ENCODE results near the gene ABCB1. TPM values are rescaled to one million over a fixed set of nuclear protein-coding genes. Genes with fewer than 3 reads are reported as not detected.
A peak's percentile ranks its signal among the peaks of the same experiment; 100 is the strongest.

Gene ABCB1
- polyA plus RNA-seq, 1 donor (not counting 4 experiments of a cell fraction or from before 2014, with no cell fraction given): 0.13 TPM

DNA sequence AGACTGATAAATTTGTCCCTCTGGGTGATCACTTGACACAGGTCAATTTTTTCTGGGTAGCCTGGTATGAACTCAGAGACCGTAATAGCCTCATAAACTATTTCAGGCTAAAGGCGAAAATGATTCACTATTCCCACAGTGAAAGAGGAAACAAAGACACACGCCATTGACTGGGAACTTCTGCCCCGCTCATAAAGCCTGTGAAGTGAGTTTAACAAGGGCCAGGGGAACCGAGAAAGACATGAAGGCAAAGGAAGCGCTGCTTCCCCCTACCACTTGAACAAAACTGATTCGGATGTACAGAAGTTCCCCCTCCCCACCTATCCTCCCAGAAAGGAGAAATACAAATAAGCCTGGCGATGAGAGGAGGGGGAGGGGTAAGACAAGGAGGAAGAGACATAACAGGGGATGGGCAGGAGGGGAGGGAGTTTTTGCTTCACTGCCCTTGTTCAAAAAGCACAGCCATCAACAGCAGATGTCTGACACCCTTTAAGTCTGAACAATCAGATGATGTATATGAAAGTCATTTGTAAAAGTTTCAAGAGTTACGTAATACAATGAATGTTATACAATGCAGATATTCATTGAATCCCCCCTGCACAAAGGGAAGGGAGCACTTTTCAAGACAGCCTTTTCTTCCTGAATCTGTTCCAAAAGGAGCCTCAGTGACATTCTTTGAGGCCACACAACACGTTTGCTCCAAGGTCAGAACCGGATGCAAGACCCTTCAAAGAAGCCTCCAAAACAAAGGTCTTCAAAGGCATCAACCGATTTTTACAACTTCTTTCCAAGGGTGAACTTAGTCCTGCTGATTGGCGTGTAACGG, 125.9 kb downstream of the ABCB1 start:
- no peak overlapping the region for H2AFZ ChIP-seq (ENCODE audit: control insufficient read depth, low read length)
- TF ChIP-seq EZH2 (IDR thresholded peaks at IDR 0.05; ENCODE audit: low read length): peak; percentile 92
- TF ChIP-seq, protein P1, sequence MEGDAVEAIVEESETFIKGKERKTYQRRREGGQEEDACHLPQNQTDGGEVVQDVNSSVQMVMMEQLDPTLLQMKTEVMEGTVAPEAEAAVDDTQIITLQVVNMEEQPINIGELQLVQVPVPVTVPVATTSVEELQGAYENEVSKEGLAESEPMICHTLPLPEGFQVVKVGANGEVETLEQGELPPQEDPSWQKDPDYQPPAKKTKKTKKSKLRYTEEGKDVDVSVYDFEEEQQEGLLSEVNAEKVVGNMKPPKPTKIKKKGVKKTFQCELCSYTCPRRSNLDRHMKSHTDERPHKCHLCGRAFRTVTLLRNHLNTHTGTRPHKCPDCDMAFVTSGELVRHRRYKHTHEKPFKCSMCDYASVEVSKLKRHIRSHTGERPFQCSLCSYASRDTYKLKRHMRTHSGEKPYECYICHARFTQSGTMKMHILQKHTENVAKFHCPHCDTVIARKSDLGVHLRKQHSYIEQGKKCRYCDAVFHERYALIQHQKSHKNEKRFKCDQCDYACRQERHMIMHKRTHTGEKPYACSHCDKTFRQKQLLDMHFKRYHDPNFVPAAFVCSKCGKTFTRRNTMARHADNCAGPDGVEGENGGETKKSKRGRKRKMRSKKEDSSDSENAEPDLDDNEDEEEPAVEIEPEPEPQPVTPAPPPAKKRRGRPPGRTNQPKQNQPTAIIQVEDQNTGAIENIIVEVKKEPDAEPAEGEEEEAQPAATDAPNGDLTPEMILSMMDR (optimal IDR thresholded peaks at IDR 0.05 in 1 of 3, IDR thresholded peaks at IDR 0.05 in 1 of 3, conservative IDR thresholded peaks at IDR 0.05 in 1 of 3; ENCODE audit: extremely low read depth in 1 of 3, insufficient read depth in 2 of 3, low read length in 3 of 3): no peak
- H3K36me3 ChIP-seq (ENCODE audit: control insufficient read depth in 2 of 2, extremely low read depth in 1 of 2, insufficient read depth in 2 of 2, low read length in 2 of 2): no peaks in the 10 kb centered on the region
- no peak overlapping the region for H3K4me3 ChIP-seq (ENCODE audit: control insufficient read depth in 2 of 3, extremely low read depth in 1 of 3, insufficient read depth in 2 of 3, low read depth in 1 of 3, low read length in 3 of 3)
- peaks cover 23% of the 10 kb centered on the region for H3K27me3 ChIP-seq (ENCODE audit: control insufficient read depth, extremely low read depth, insufficient read depth, low read length)
- H3K4me2 ChIP-seq (ENCODE audit: control insufficient read depth, extremely low read depth, insufficient read depth, low read depth, low read length): no peak overlapping the region
- H3K4me1 ChIP-seq (ENCODE audit: control insufficient read depth, extremely low read depth, insufficient read depth, low read length): no peaks in the 10 kb centered on the region
- H3K9me1 ChIP-seq (ENCODE audit: control insufficient read depth, extremely low read depth, insufficient read depth, low read length): no peaks in the 10 kb centered on the region
- H3K27ac ChIP-seq (ENCODE audit: control insufficient read depth, insufficient read depth, low read length): no peak overlapping the region
- H4K20me1 ChIP-seq (ENCODE audit: control insufficient read depth, extremely low read depth, insufficient read depth, low read length): no peaks in the 10 kb centered on the region
- no peak overlapping the region for H3K9ac ChIP-seq (ENCODE audit: control insufficient read depth, extremely low read depth, insufficient read depth, low read length)
- no peaks in the 10 kb centered on the region for H3K79me2 ChIP-seq (ENCODE audit: control insufficient read depth, insufficient read depth, low read length)
- dilution Hi-C loops (cut with MboI; ENCODE audit: extremely low pct_ligation_motif_present, low sequenced_read_pairs): no loop called here
- DNase-seq (ENCODE audit: low read depth, low spot score) (no peak), FAIRE-seq (no peak)
- no peaks in the 10 kb centered on the region for H3K9me3 ChIP-seq (ENCODE audit: control insufficient read depth, low read depth, low read length)

DNA sequence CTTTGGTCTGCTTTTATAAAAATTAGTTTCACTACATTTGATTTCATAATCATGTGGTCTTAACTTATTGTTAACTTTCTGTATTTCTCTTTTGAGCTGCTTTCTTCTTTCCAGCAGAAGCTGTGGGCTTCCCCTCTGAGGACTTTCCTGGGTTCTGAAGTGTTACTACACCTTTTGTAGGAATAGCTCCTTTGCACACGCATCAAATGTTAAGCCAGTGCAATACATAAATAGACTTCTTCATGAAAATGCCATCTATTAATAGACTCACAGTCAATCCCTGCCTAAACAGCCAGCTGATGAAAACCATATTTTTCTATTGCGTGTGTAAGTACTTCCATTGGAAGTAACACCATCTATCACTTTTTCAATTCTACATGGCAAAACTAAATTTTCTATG, 126.7 kb downstream of the ABCB1 start:
- FAIRE-seq: no peak
- H3K27ac ChIP-seq (ENCODE audit: control insufficient read depth, insufficient read depth, low read length): no peak overlapping the region
- H3K4me3 ChIP-seq (ENCODE audit: control insufficient read depth in 2 of 3, extremely low read depth in 1 of 3, insufficient read depth in 2 of 3, low read depth in 1 of 3, low read length in 3 of 3): no peak overlapping the region
- H3K36me3 ChIP-seq (ENCODE audit: control insufficient read depth in 2 of 2, extremely low read depth in 1 of 2, insufficient read depth in 2 of 2, low read length in 2 of 2): no peaks in the 10 kb centered on the region
- no peaks in the 10 kb centered on the region for H3K9me1 ChIP-seq (ENCODE audit: control insufficient read depth, extremely low read depth, insufficient read depth, low read length)
- H4K20me1 ChIP-seq (ENCODE audit: control insufficient read depth, extremely low read depth, insufficient read depth, low read length): no peaks in the 10 kb centered on the region
- H3K4me1 ChIP-seq (ENCODE audit: control insufficient read depth, extremely low read depth, insufficient read depth, low read length): no peaks in the 10 kb centered on the region
- no peak for DNase-seq (ENCODE audit: low read depth, low spot score)
- no peak overlapping the region for H2AFZ ChIP-seq (ENCODE audit: control insufficient read depth, low read length)
- no peaks in the 10 kb centered on the region for H3K9me3 ChIP-seq (ENCODE audit: control insufficient read depth, low read depth, low read length)
- dilution Hi-C loops (cut with MboI; ENCODE audit: extremely low pct_ligation_motif_present, low sequenced_read_pairs): no loop called here
- H3K9ac ChIP-seq (ENCODE audit: control insufficient read depth, extremely low read depth, insufficient read depth, low read length): no peak overlapping the region
- peaks cover 23% of the 10 kb centered on the region for H3K27me3 ChIP-seq (ENCODE audit: control insufficient read depth, extremely low read depth, insufficient read depth, low read length)
- H3K4me2 ChIP-seq (ENCODE audit: control insufficient read depth, extremely low read depth, insufficient read depth, low read depth, low read length): no peak overlapping the region
- TF ChIP-seq, protein P1 (optimal IDR thresholded peaks at IDR 0.05 in 1 of 3, IDR thresholded peaks at IDR 0.05 in 1 of 3, conservative IDR thresholded peaks at IDR 0.05 in 1 of 3; ENCODE audit: extremely low read depth in 1 of 3, insufficient read depth in 2 of 3, low read length in 3 of 3): no peak
- TF ChIP-seq EZH2 (IDR thresholded peaks at IDR 0.05; ENCODE audit: low read length): no peak
- H3K79me2 ChIP-seq (ENCODE audit: control insufficient read depth, insufficient read depth, low read length): no peaks in the 10 kb centered on the region

Data from keratinocyte (primary cell).